ENCODE measurements around the gene PMEL.

DNA sequence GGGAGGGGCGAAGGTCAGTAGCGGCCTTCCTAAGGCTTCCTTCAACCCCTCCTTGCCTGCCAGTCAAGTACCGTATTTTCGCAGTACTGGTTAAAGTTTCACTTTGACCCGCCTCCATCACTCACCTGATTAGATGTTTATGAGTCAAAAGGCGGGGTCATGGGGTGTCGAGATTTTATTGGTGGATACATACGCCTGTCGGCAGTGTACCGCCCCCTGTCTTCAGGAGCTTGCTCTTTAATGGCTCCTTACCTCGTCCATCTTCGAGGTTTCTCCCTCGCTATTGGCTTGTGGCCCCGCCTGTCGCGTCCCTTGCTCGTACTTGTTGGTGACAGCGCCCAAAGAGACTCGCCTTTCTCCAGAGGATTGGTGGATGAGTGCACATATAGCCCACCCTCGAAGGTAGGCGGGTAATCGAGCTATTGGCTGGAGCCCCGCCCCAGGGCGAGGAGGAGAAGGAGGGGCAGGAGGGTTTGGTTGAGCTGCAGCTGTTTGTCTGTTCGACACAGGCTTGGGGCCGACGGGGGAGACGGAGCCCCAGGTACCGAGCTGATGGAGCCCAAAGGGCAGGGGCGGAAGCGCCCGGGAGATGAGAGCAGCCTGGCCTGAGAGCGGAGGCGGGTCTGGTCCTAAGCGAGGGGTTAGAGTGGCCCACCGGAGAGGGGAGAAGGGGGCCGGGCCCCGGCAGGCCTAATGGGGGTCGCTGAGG is 7.9 kb upstream of the PMEL start, which contains the start of gene RAB5B:
- TF ChIP-seq, protein P1, sequence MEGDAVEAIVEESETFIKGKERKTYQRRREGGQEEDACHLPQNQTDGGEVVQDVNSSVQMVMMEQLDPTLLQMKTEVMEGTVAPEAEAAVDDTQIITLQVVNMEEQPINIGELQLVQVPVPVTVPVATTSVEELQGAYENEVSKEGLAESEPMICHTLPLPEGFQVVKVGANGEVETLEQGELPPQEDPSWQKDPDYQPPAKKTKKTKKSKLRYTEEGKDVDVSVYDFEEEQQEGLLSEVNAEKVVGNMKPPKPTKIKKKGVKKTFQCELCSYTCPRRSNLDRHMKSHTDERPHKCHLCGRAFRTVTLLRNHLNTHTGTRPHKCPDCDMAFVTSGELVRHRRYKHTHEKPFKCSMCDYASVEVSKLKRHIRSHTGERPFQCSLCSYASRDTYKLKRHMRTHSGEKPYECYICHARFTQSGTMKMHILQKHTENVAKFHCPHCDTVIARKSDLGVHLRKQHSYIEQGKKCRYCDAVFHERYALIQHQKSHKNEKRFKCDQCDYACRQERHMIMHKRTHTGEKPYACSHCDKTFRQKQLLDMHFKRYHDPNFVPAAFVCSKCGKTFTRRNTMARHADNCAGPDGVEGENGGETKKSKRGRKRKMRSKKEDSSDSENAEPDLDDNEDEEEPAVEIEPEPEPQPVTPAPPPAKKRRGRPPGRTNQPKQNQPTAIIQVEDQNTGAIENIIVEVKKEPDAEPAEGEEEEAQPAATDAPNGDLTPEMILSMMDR (IDR thresholded peaks at IDR 0.05) = no peak
- peak; percentile 77 to 95 for TF ChIP-seq POLR2A (IDR thresholded peaks at IDR 0.05)

Data from thyroid gland (tissue), 4 donors.